ENCODE results near the gene TTBK2. TPM values are rescaled to one million over a fixed set of nuclear protein-coding genes. Genes with fewer than 3 reads are reported as not detected.
"Not testable (repeated sequence)": the region's sequence is repeated elsewhere in the genome, so short reads cannot be mapped to it uniquely, and the experiment has no call there.

TTBK2 gene
- 8.0 and 16.1 TPM in 2 replicates for total RNA-seq (ENCODE audit: low replicate concordance)
- long read RNA-seq, partial matches to known transcripts = 0 of 3 reads
- long read RNA-seq, other reads (novel, unspliced or antisense) = 3 of 3 reads

- peaks cover 9% of the 10 kb centered on the region for H3K27me3 Mint-ChIP-seq
- peak; percentile 99 for DNase-seq (ENCODE audit: extremely low spot score, unreplicated experiment)
- H3K4me1 Mint-ChIP-seq (ENCODE audit: unreplicated experiment) = peaks cover 9% of the 10 kb centered on the region
- peak within 1 kb of the TSS; percentile 99 for H3K4me3 Mint-ChIP-seq
- peak; percentile 40 for TF ChIP-seq CTCF (conservative IDR thresholded peaks at IDR 0.05)
- H3K27ac Mint-ChIP-seq = peak within 1 kb of the TSS; percentile 86
- H3K36me3 Mint-ChIP-seq = no peaks in the 10 kb centered on the region
- no peaks in the 10 kb centered on the region for H3K9me3 Mint-ChIP-seq
These were observed at the start of gene TTBK2 for GRCh38 chr15:42920519-42921341. TSS of gene TTBK2 (minus strand) at chr15:42920778. CDS start at chr15:42878617, 42,161 bp downstream.

GRCh38 chr15:42964476-42964875 is 43.9 kb upstream of the TTBK2 start:
- no peak overlapping the region for H3K27ac Mint-ChIP-seq
- no peaks in the 10 kb centered on the region for H3K27me3 Mint-ChIP-seq
- no peaks in the 10 kb centered on the region for H3K4me1 Mint-ChIP-seq (ENCODE audit: unreplicated experiment)
- H3K9me3 Mint-ChIP-seq = no peaks in the 10 kb centered on the region
- H3K36me3 Mint-ChIP-seq = peaks cover 31% of the 10 kb centered on the region
- no peak for DNase-seq (ENCODE audit: extremely low spot score, unreplicated experiment)
- no peak overlapping the region for H3K4me3 Mint-ChIP-seq
- TF ChIP-seq CTCF (conservative IDR thresholded peaks at IDR 0.05) = no peak

- Mint-ChIP-seq H3K9me3 (no peaks in the 10 kb centered on the region), H3K4me1 (ENCODE audit: unreplicated experiment) (no peaks in the 10 kb centered on the region), H3K36me3 (peaks cover 49% of the 10 kb centered on the region), H3K27ac (no peak overlapping the region), H3K27me3 (no peaks in the 10 kb centered on the region), H3K4me3 (no peak overlapping the region)
- no peak for DNase-seq (ENCODE audit: extremely low spot score, unreplicated experiment)
- TF ChIP-seq CTCF (conservative IDR thresholded peaks at IDR 0.05) = no peak
These were observed 34.9 kb upstream of the TTBK2 start for GRCh38 chr15:42955518-42955917.

GRCh38 chr15:42954291-42954690 is 33.7 kb upstream of the TTBK2 start:
- H3K4me3 Mint-ChIP-seq = no peak overlapping the region
- no peak for TF ChIP-seq CTCF (conservative IDR thresholded peaks at IDR 0.05)
- peaks cover 44% of the 10 kb centered on the region for H3K36me3 Mint-ChIP-seq
- H3K4me1 Mint-ChIP-seq (ENCODE audit: unreplicated experiment) = no peaks in the 10 kb centered on the region
- H3K9me3 Mint-ChIP-seq = no peaks in the 10 kb centered on the region
- DNase-seq (ENCODE audit: extremely low spot score, unreplicated experiment) = no peak
- H3K27ac Mint-ChIP-seq = no peak overlapping the region
- no peaks in the 10 kb centered on the region for H3K27me3 Mint-ChIP-seq

GRCh38 chr15:42948898-42949297 is 28.3 kb upstream of the TTBK2 start:
- peaks cover 27% of the 10 kb centered on the region for H3K36me3 Mint-ChIP-seq
- not testable (repeated sequence) for H3K4me3 Mint-ChIP-seq

GRCh38 chr15:42940527-42940926 is 19.9 kb upstream of the TTBK2 start:
- no peaks in the 10 kb centered on the region for H3K27me3 Mint-ChIP-seq
- H3K4me1 Mint-ChIP-seq (ENCODE audit: unreplicated experiment) = no peaks in the 10 kb centered on the region
- H3K4me3 Mint-ChIP-seq = no peak overlapping the region
- peaks cover 3% of the 10 kb centered on the region for H3K36me3 Mint-ChIP-seq
- no peak for TF ChIP-seq CTCF (conservative IDR thresholded peaks at IDR 0.05)
- no peaks in the 10 kb centered on the region for H3K9me3 Mint-ChIP-seq
- no peak for DNase-seq (ENCODE audit: extremely low spot score, unreplicated experiment)
- H3K27ac Mint-ChIP-seq = no peak overlapping the region

More at GRCh38 chr15:42948898-42949297, 28.3 kb upstream of the TTBK2 start:
- not testable (repeated sequence) for H3K9me3 Mint-ChIP-seq; DNase-seq (ENCODE audit: extremely low spot score, unreplicated experiment); H3K27me3 Mint-ChIP-seq; H3K4me1 Mint-ChIP-seq (ENCODE audit: unreplicated experiment); H3K27ac Mint-ChIP-seq
